ENCODE data around the gene VRK2. TPM values are rescaled to one million over a fixed set of nuclear protein-coding genes. Genes with fewer than 3 reads are reported as not detected.
A peak's percentile ranks its signal among the peaks of the same experiment; 100 is the strongest.

Gene VRK2
- total RNA-seq = 10 to 100 TPM; 26.9 to 34.0 (median 28.2) TPM

GRCh38 chr2:58046585-58047372 is at the start of gene VRK2:
VRK2 (plus strand) TSS chr2:58046806; CDS start chr2:58048832, 2,026 bp downstream.
- Histone ChIP-seq H3K27me3 (no peaks in the 10 kb centered on the region), H3K4me1 (no peaks in the 10 kb centered on the region), H3K36me3 (no peaks in the 10 kb centered on the region), H3K9me3 (no peaks in the 10 kb centered on the region), H3K4me3 (peak within 1 kb of the TSS; percentile 80 to 93 (median 81)), H3K27ac (peak within 1 kb of the TSS; percentile 96 to 99)
- DNase-seq (ENCODE audit: low spot score in 2 of 2) = peak; percentile 88
- intact Hi-C loops (cut with DNase I; ENCODE audit: low total_unique reads) = no loop called here
- TF ChIP-seq POLR2A (IDR thresholded peaks at IDR 0.05) (no peak), POLR2AphosphoS5 (IDR thresholded peaks at IDR 0.05) (peak; percentile 68 to 90 (median 71)), CTCF (IDR thresholded peaks at IDR 0.05) (no peak)

- no peaks in the 10 kb centered on the region for H3K9me3 ChIP-seq
- no peaks in the 10 kb centered on the region for H3K36me3 ChIP-seq
- H3K4me3 ChIP-seq = no peak overlapping the region
- no peak overlapping the region for H3K27ac ChIP-seq
- H3K27me3 ChIP-seq = no peaks in the 10 kb centered on the region
- no peak for TF ChIP-seq POLR2AphosphoS5 (IDR thresholded peaks at IDR 0.05)
- no peak for TF ChIP-seq CTCF (IDR thresholded peaks at IDR 0.05)
- TF ChIP-seq POLR2A (IDR thresholded peaks at IDR 0.05) = no peak
- intact Hi-C loops (cut with DNase I; ENCODE audit: low total_unique reads) = no loop called here
- no peak for DNase-seq (ENCODE audit: low spot score in 2 of 2)
- H3K4me1 ChIP-seq = no peaks in the 10 kb centered on the region
These were observed 40.2 kb upstream of the VRK2 start for GRCh38 chr2:58006256-58006951.

- H3K9me3 ChIP-seq = no peaks in the 10 kb centered on the region
- no peak for DNase-seq (ENCODE audit: low spot score in 2 of 2)
- no peaks in the 10 kb centered on the region for H3K36me3 ChIP-seq
- intact Hi-C loops (cut with DNase I; ENCODE audit: low total_unique reads) = no loop called here
- no peaks in the 10 kb centered on the region for H3K4me1 ChIP-seq
- H3K27me3 ChIP-seq = no peaks in the 10 kb centered on the region
- TF ChIP-seq CTCF (IDR thresholded peaks at IDR 0.05) = no peak
- TF ChIP-seq POLR2A (IDR thresholded peaks at IDR 0.05) = no peak
- no peak for TF ChIP-seq POLR2AphosphoS5 (IDR thresholded peaks at IDR 0.05)
- no peak overlapping the region for H3K27ac ChIP-seq
- no peak overlapping the region for H3K4me3 ChIP-seq
These were observed 39.7 kb upstream of the VRK2 start for GRCh38 chr2:58006952-58007284.

GRCh38 chr2:58010599-58010998 is 36.0 kb upstream of the VRK2 start:
- Histone ChIP-seq H3K4me1 (no peaks in the 10 kb centered on the region), H3K27ac (no peak overlapping the region), H3K36me3 (no peaks in the 10 kb centered on the region), H3K27me3 (no peaks in the 10 kb centered on the region), H3K4me3 (no peak overlapping the region), H3K9me3 (no peaks in the 10 kb centered on the region)
- DNase-seq (ENCODE audit: low spot score in 2 of 2) = no peak
- intact Hi-C loops (cut with DNase I; ENCODE audit: low total_unique reads) = no loop called here
- no peak for TF ChIP-seq CTCF (IDR thresholded peaks at IDR 0.05)
- no peak for TF ChIP-seq POLR2A (IDR thresholded peaks at IDR 0.05)
- no peak for TF ChIP-seq POLR2AphosphoS5 (IDR thresholded peaks at IDR 0.05)

GRCh38 chr2:58019229-58019628 is 27.4 kb upstream of the VRK2 start:
- Histone ChIP-seq H3K27ac (no peak overlapping the region), H3K9me3 (no peaks in the 10 kb centered on the region), H3K4me1 (no peaks in the 10 kb centered on the region), H3K36me3 (no peaks in the 10 kb centered on the region), H3K27me3 (no peaks in the 10 kb centered on the region), H3K4me3 (no peak overlapping the region)
- no peak for TF ChIP-seq POLR2A (IDR thresholded peaks at IDR 0.05)
- no peak for TF ChIP-seq POLR2AphosphoS5 (IDR thresholded peaks at IDR 0.05)
- TF ChIP-seq CTCF (IDR thresholded peaks at IDR 0.05) = no peak
- intact Hi-C loops (cut with DNase I; ENCODE audit: low total_unique reads) = no loop called here
- no peak for DNase-seq (ENCODE audit: low spot score in 2 of 2)

Measured in breast epithelium (tissue), 4 donors.